Skeletal muscle satellite cell (primary cell): ENCODE measurements around the gene PTPN1.

Experiments used
- H3K27me3 ChIP-seq: 2 replicates; pipeline ENCODE4 v1.7.0; 2013; ENCODE audit warnings: low read length; ENCODE audit not compliant: control insufficient read depth, insufficient read depth
- H3K36me3 ChIP-seq: 2 replicates; pipeline ENCODE4 v1.7.0; 2013; ENCODE audit warnings: mild to moderate bottlenecking, control low read depth, low read length; ENCODE audit not compliant: insufficient read depth
- H3K4me1 ChIP-seq: 2 replicates; pipeline ENCODE4 v1.7.0; 2013; ENCODE audit warnings: low read length; ENCODE audit not compliant: control insufficient read depth, insufficient read depth
- H3K4me2 ChIP-seq: 2 replicates; pipeline ENCODE4 v1.7.0; 2013; ENCODE audit warnings: mild to moderate bottlenecking, low read length
- H3K4me3 ChIP-seq: 2 replicates; pipeline ENCODE4 v1.7.0; 2013; ENCODE audit warnings: low read length
- H3K9ac ChIP-seq: 2 replicates; pipeline ENCODE4 v1.7.0; 2013; ENCODE audit warnings: mild to moderate bottlenecking, low read depth, low read length, moderate library complexity
- H3K9me3 ChIP-seq: replicated peaks from 2 replicates; pipeline ENCODE4 v1.7.0; 2013; ENCODE audit warnings: mild to moderate bottlenecking, control low read depth, low read length

The PTPN1 gene

GRCh38 chr20:50555662-50556061 lies 45.5 kb downstream of the PTPN1 start:
- no peak overlapping the region for H3K4me2 ChIP-seq
- H3K4me1 ChIP-seq = peaks cover 20% of the 10 kb centered on the region
- H3K4me3 ChIP-seq = no peak overlapping the region

GRCh38 chr20:50557549-50558134 lies 47.5 kb downstream of the PTPN1 start:
- Histone ChIP-seq H3K4me3 (no peak overlapping the region), H3K9me3 (no peaks in the 10 kb centered on the region), H3K4me2 (peak overlapping the region; percentile 29), H3K4me1 (peaks cover 37% of the 10 kb centered on the region), H3K27me3 (no peaks in the 10 kb centered on the region), H3K36me3 (peaks cover 26% of the 10 kb centered on the region), H3K9ac (no peak overlapping the region)

More at GRCh38 chr20:50555662-50556061, 45.5 kb downstream of the PTPN1 start:
- Histone ChIP-seq H3K9me3 (no peaks in the 10 kb centered on the region), H3K9ac (no peak overlapping the region), H3K27me3 (no peaks in the 10 kb centered on the region), H3K36me3 (peaks cover 22% of the 10 kb centered on the region)

GRCh38 chr20:50558483-50558925 lies 48.3 kb downstream of the PTPN1 start:
- H3K9ac ChIP-seq = no peak overlapping the region
- H3K27me3 ChIP-seq = no peaks in the 10 kb centered on the region
- no peak overlapping the region for H3K4me3 ChIP-seq
- H3K36me3 ChIP-seq = peaks cover 20% of the 10 kb centered on the region
- peak overlapping the region; percentile 29 for H3K4me2 ChIP-seq
- H3K4me1 ChIP-seq = peaks cover 37% of the 10 kb centered on the region
- H3K9me3 ChIP-seq = no peaks in the 10 kb centered on the region

- H3K9ac ChIP-seq = no peak overlapping the region
- no peak overlapping the region for H3K4me2 ChIP-seq
- no peak overlapping the region for H3K4me3 ChIP-seq
- H3K36me3 ChIP-seq = peaks cover 20% of the 10 kb centered on the region
- no peaks in the 10 kb centered on the region for H3K9me3 ChIP-seq
- H3K4me1 ChIP-seq = peaks cover 37% of the 10 kb centered on the region
- H3K27me3 ChIP-seq = no peaks in the 10 kb centered on the region
Measured at GRCh38 chr20:50559149-50559548, 49.0 kb downstream of the PTPN1 start.

- Histone ChIP-seq H3K36me3 (peaks cover 17% of the 10 kb centered on the region), H3K9ac (no peak overlapping the region), H3K4me1 (peaks cover 37% of the 10 kb centered on the region), H3K27me3 (no peaks in the 10 kb centered on the region), H3K4me3 (no peak overlapping the region), H3K9me3 (no peaks in the 10 kb centered on the region), H3K4me2 (no peak overlapping the region)
Measured at GRCh38 chr20:50559856-50560638, 49.9 kb downstream of the PTPN1 start.

GRCh38 chr20:50560867-50561266 lies 50.7 kb downstream of the PTPN1 start:
- H3K9ac ChIP-seq = peak overlapping the region; percentile 42
- peak overlapping the region; percentile 42 for H3K4me3 ChIP-seq
- H3K36me3 ChIP-seq = peaks cover 21% of the 10 kb centered on the region
- peak overlapping the region; percentile 57 for H3K4me2 ChIP-seq
- H3K27me3 ChIP-seq = no peaks in the 10 kb centered on the region
- H3K9me3 ChIP-seq = no peaks in the 10 kb centered on the region
- H3K4me1 ChIP-seq = peaks cover 37% of the 10 kb centered on the region

- Histone ChIP-seq H3K4me1 (peaks cover 37% of the 10 kb centered on the region), H3K36me3 (peaks cover 21% of the 10 kb centered on the region), H3K9ac (peak overlapping the region; percentile 44), H3K9me3 (no peaks in the 10 kb centered on the region), H3K4me3 (peak overlapping the region; percentile 42), H3K27me3 (no peaks in the 10 kb centered on the region), H3K4me2 (peak overlapping the region; percentile 75)
Measured at GRCh38 chr20:50561379-50562078, 51.3 kb downstream of the PTPN1 start.

GRCh38 chr20:50562262-50562701 lies 52.1 kb downstream of the PTPN1 start:
- H3K4me2 ChIP-seq = peak overlapping the region; percentile 75
- H3K36me3 ChIP-seq = peaks cover 21% of the 10 kb centered on the region
- no peaks in the 10 kb centered on the region for H3K9me3 ChIP-seq
- H3K27me3 ChIP-seq = no peaks in the 10 kb centered on the region
- H3K4me1 ChIP-seq = peaks cover 37% of the 10 kb centered on the region
- no peak overlapping the region for H3K4me3 ChIP-seq
- H3K9ac ChIP-seq = peak overlapping the region; percentile 44

- no peaks in the 10 kb centered on the region for H3K9me3 ChIP-seq
- H3K4me1 ChIP-seq = peaks cover 31% of the 10 kb centered on the region
- H3K4me3 ChIP-seq = no peak overlapping the region
- no peak overlapping the region for H3K9ac ChIP-seq
- H3K36me3 ChIP-seq = peaks cover 26% of the 10 kb centered on the region
- no peak overlapping the region for H3K4me2 ChIP-seq
- no peaks in the 10 kb centered on the region for H3K27me3 ChIP-seq
Measured at GRCh38 chr20:50563133-50563944, 53.2 kb downstream of the PTPN1 start.

- H3K9ac ChIP-seq = no peak overlapping the region
- H3K27me3 ChIP-seq = no peaks in the 10 kb centered on the region
- H3K4me2 ChIP-seq = no peak overlapping the region
- no peak overlapping the region for H3K4me3 ChIP-seq
- peaks cover 20% of the 10 kb centered on the region for H3K4me1 ChIP-seq
- peaks cover 44% of the 10 kb centered on the region for H3K36me3 ChIP-seq
- H3K9me3 ChIP-seq = no peaks in the 10 kb centered on the region
Measured at GRCh38 chr20:50565383-50565782, 55.2 kb downstream of the PTPN1 start.

GRCh38 chr20:50565871-50566270 lies 55.7 kb downstream of the PTPN1 start:
- Histone ChIP-seq H3K9me3 (no peaks in the 10 kb centered on the region), H3K4me3 (no peak overlapping the region), H3K36me3 (peaks cover 49% of the 10 kb centered on the region), H3K4me1 (peaks cover 15% of the 10 kb centered on the region), H3K4me2 (no peak overlapping the region), H3K9ac (no peak overlapping the region), H3K27me3 (no peaks in the 10 kb centered on the region)
